Nephron (organoid): ENCODE results near the gene MAL.
"Not testable (repeated sequence)": the region's sequence is repeated elsewhere in the genome, so short reads cannot be mapped to it uniquely, and the experiment has no call there.

Experiments
- H3K27ac Mint-ChIP-seq, 3 experiments: 2 replicates each; pipeline ENCODE4 v1.8.0; 2020; ENCODE audit warnings: mixed read lengths in 3 of 3, mild to moderate bottlenecking in 2 of 3, moderate library complexity in 1 of 3
- H3K27me3 Mint-ChIP-seq: 2 replicates; pipeline ENCODE4 v1.8.0; 2021; ENCODE audit warnings: low read depth, mild to moderate bottlenecking, moderate library complexity, mixed read lengths
- H3K36me3 Mint-ChIP-seq: 2 replicates; pipeline ENCODE4 v1.8.0; 2020; ENCODE audit warnings: low read depth, mixed read lengths
- H3K4me1 Mint-ChIP-seq: 2 replicates; pipeline ENCODE4 v1.8.0; 2020; ENCODE audit warnings: mixed read lengths
- H3K4me3 Mint-ChIP-seq, 3 experiments: 2 replicates each; pipeline ENCODE4 v1.8.0; 2020; ENCODE audit warnings: mild to moderate bottlenecking in 3 of 3, mixed read lengths in 3 of 3, moderate library complexity in 2 of 3
- H3K9me3 Mint-ChIP-seq: 2 replicates; pipeline ENCODE4 v1.8.0; 2020; ENCODE audit warnings: mixed read lengths
- TF ChIP-seq, protein P1 (sequence below), 3 experiments: fragments of 200-600 bp; sonication (generic); IDR thresholded peaks; one replicate each; pipeline ENCODE4 v1.5.0; 2021; ENCODE audit warnings: antibody characterized with exemption in 3 of 3; ENCODE audit not compliant: unreplicated experiment in 3 of 3

MAL gene

DNA sequence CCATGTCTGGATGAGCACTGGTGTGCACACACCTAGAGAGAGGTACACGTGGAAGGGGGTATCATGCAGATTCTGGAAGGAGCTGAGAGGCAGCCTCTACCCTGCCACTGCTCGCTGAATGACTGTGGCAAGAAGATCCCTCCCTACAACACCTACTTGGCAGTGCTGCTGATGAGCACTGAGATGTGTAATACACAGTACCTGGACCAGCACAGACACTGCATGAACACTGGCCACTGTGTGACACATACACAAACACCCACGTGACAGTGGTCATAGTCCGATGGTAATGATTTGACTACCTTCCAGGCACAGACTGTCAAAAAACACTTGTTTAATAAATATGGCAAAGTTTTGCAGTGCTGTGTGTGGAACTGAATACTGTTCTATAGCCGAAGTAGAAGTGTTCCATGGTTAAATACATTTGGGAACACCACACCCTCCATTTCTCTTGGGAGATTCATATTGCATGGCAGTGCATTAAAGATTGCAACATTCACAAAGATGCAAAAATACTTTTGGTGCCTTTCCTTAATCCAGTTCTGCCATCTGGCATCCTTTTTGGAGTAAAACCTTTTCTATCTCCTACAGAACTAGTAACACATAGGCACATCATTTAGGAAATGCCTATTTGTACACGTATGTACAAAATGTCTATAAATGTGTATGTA, 66.5 kb downstream of the MAL start:
- Mint-ChIP-seq H3K4me1 (no peaks in the 10 kb centered on the region), H3K9me3 (peaks cover 24% of the 10 kb centered on the region), H3K27ac (no peak overlapping the region), H3K4me3 (no peak overlapping the region), H3K27me3 (no peaks in the 10 kb centered on the region), H3K36me3 (peaks cover 92% of the 10 kb centered on the region)
- TF ChIP-seq, protein P1, sequence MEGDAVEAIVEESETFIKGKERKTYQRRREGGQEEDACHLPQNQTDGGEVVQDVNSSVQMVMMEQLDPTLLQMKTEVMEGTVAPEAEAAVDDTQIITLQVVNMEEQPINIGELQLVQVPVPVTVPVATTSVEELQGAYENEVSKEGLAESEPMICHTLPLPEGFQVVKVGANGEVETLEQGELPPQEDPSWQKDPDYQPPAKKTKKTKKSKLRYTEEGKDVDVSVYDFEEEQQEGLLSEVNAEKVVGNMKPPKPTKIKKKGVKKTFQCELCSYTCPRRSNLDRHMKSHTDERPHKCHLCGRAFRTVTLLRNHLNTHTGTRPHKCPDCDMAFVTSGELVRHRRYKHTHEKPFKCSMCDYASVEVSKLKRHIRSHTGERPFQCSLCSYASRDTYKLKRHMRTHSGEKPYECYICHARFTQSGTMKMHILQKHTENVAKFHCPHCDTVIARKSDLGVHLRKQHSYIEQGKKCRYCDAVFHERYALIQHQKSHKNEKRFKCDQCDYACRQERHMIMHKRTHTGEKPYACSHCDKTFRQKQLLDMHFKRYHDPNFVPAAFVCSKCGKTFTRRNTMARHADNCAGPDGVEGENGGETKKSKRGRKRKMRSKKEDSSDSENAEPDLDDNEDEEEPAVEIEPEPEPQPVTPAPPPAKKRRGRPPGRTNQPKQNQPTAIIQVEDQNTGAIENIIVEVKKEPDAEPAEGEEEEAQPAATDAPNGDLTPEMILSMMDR (IDR thresholded peaks at IDR 0.05; ENCODE audit: unreplicated experiment in 3 of 3): no peak

DNA sequence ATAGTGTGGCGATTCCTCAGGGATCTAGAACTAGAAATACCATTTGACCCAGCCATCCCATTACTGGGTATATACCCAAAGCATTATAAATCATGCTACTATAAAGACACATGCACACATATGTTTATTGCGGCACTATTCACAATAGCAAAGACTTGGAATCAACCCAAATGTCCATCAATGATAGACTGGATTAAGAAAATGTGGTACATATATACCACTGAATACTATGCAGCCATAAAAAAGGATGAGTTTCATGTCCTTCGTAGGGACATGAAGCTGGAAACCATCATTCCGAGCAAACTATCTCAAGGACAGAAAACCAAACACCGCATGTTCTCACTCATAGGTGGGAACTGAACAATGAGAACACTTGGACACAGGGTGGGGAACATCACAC, 72.8 kb downstream of the MAL start:
- H3K27me3 Mint-ChIP-seq, H3K4me1 Mint-ChIP-seq, H3K4me3 Mint-ChIP-seq, H3K27ac Mint-ChIP-seq: not testable (repeated sequence)
- peaks cover 34% of the 10 kb centered on the region for H3K9me3 Mint-ChIP-seq
- H3K36me3 Mint-ChIP-seq: peaks cover 93% of the 10 kb centered on the region

GRCh38 chr2:95099910-95100309, 74.4 kb downstream of the MAL start:
- no peak overlapping the region for H3K27ac Mint-ChIP-seq
- H3K27me3 Mint-ChIP-seq: no peaks in the 10 kb centered on the region
- H3K4me3 Mint-ChIP-seq: no peak overlapping the region
- peaks cover 26% of the 10 kb centered on the region for H3K9me3 Mint-ChIP-seq
- H3K36me3 Mint-ChIP-seq: peaks cover 85% of the 10 kb centered on the region
- TF ChIP-seq, protein P1 (IDR thresholded peaks at IDR 0.05; ENCODE audit: unreplicated experiment in 3 of 3): no peak
- no peaks in the 10 kb centered on the region for H3K4me1 Mint-ChIP-seq
